Adrenal gland (tissue), 12 donors: Measurements from ENCODE around the gene PLEKHA5. TPM values are rescaled to one million over a fixed set of nuclear protein-coding genes. Genes with fewer than 3 reads are reported as not detected.
"Not testable (repeated sequence)": the region's sequence is repeated elsewhere in the genome, so short reads cannot be mapped to it uniquely, and the experiment has no call there.

Source experiments
- DNase-seq, 7 donors: peaks; one replicate each; pipeline ENCODE4 v3.0.0-alpha.2; 2019 to 2020
- H3K27ac ChIP-seq, 5 donors: fragments of 200-600 bp; sonication (generic) in 4 of 5; 1 replicate in 3 of 5; 2 replicates in 2 of 5; pipeline versions ENCODE4 v1.5.1 to v1.8.0; 2016 to 2020; ENCODE audit warnings: mild to moderate bottlenecking in 1 of 5
- H3K27me3 ChIP-seq: fragments of 200-600 bp; 2 replicates; pipeline ENCODE4 v1.8.0; 2021
- H3K36me3 ChIP-seq, 2 donors: fragments of 200-600 bp; replicated peaks in 1 of 2; 1 replicate in 1 of 2; 2 replicates in 1 of 2; pipeline versions ENCODE4 v1.5.1 to v1.8.0; 2018 to 2022
- H3K4me1 ChIP-seq, 2 donors: fragments of 200-600 bp; replicated peaks in 1 of 2; 1 replicate in 1 of 2; 2 replicates in 1 of 2; pipeline versions ENCODE4 v1.5.1 to v1.8.0; 2018 to 2021
- H3K4me3 ChIP-seq, 4 donors: fragments of 200-600 bp; sonication (generic) in 3 of 4; one replicate each; pipeline ENCODE4 v1.5.1; 2016 to 2018
- H3K9me3 ChIP-seq, 3 donors: fragments of 200-600 bp; sonication (generic) in 1 of 3; replicated peaks in 1 of 3; 1 replicate in 2 of 3; 2 replicates in 1 of 3; pipeline versions ENCODE4 v1.5.1 to v1.8.0; 2016 to 2021
- POLR2A ChIP-seq, 2 donors: fragments of 450-650 bp; IDR thresholded peaks; one replicate each; pipeline ENCODE4 v1.6.1; 2017; ENCODE audit warnings: antibody characterized with exemption in 2 of 2, mild to moderate bottlenecking in 2 of 2, moderate library complexity in 1 of 2
- WGBS, 4 donors: extraction: QIAGEN DNeasy Blood & Tissue Kit in 2 of 4; methylation state at CpG; one replicate each; pipeline versions ENCODE4 v1.1.5 to v1.1.7; 2013 to 2017; 5-methylcytosine and 5-hydroxymethylcytosine counted together
- intact Hi-C, 2 donors: fragments of 100-400 bp; cut with DNase I; formaldehyde crosslinking; loops; one replicate each; pipeline versions ENCODE4 v1.14.1 to v1.15.0; 2022 to 2023
- polyA plus RNA-seq, 3 donors: library from polyadenylated mRNA; stranded (reverse); fragments of 200-250 nt in 2 of 3; fragments of 350-450 nt in 1 of 3; fragmentation: Illumina TruSeq in 1 of 3; extraction: RNeasy Lipid Tissue Mini Kit (QIAGEN cat#74804) in 1 of 3; gene quantifications; one replicate each; pipeline ENCODE4 v1.2.3, GENCODE V29; 2013 to 2014
- total RNA-seq, 9 donors: library from RNA; depleted of rRNA in 4 of 9; stranded (reverse); fragments of >200 nt in 4 of 9; fragments of 120-200 nt in 1 of 9; fragmentation: NEBNext Ultra II Directional in 1 of 9; extraction: Animal tissue kit (Norgen Biotek cat#: 25700) in 1 of 9; gene quantifications; one replicate each; pipeline versions ENCODE4 v1.1.0 to v1.2.4, GENCODE V29; 2013 to 2023
- TF ChIP-seq, protein P1 (sequence below), 6 experiments: fragments of 450-650 bp in 4 of 6; fragments of 200-600 bp in 2 of 6; sonication (generic) in 1 of 6; IDR thresholded peaks; 1 replicate in 5 of 6; 2 replicates in 1 of 6; pipeline versions ENCODE4 v1.5.1 to v1.8.0; 2016 to 2021; ENCODE audit warnings: antibody characterized with exemption in 6 of 6, mild to moderate bottlenecking in 2 of 6, moderate library complexity in 1 of 6
- donor health status: healthy with polysubstance abuse.
- donor health status: Bipolar disorder and iron deficiency.
- donor health status: DM: yes; HTN: yes; CAD: no.
- donor health status: DM: no; HTN: no; CAD: no.
- donor health status: DM: no; HTN: no; CAD: no.
- donor health status: DM: yes; HTN: yes; CAD: no.

Gene PLEKHA5
- total and polyA plus RNA-seq, 12 donors: 26.1 to 165 (median 95.7) TPM

GRCh38 chr12:19387161-19387560 is 257.6 kb downstream of the PLEKHA5 start:
- TF ChIP-seq POLR2A (IDR thresholded peaks at IDR 0.05): no peak
- TF ChIP-seq, protein P1, sequence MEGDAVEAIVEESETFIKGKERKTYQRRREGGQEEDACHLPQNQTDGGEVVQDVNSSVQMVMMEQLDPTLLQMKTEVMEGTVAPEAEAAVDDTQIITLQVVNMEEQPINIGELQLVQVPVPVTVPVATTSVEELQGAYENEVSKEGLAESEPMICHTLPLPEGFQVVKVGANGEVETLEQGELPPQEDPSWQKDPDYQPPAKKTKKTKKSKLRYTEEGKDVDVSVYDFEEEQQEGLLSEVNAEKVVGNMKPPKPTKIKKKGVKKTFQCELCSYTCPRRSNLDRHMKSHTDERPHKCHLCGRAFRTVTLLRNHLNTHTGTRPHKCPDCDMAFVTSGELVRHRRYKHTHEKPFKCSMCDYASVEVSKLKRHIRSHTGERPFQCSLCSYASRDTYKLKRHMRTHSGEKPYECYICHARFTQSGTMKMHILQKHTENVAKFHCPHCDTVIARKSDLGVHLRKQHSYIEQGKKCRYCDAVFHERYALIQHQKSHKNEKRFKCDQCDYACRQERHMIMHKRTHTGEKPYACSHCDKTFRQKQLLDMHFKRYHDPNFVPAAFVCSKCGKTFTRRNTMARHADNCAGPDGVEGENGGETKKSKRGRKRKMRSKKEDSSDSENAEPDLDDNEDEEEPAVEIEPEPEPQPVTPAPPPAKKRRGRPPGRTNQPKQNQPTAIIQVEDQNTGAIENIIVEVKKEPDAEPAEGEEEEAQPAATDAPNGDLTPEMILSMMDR (IDR thresholded peaks at IDR 0.05): no peak
- WGBS, 4 donors: 68 to 72% (median 70%) methylated on average over 2 of the region's 2 CpGs
- H3K36me3 ChIP-seq: no peaks in the 10 kb centered on the region
- intact Hi-C loops: no loop called here
- peak in 2 of 7 donors; percentile 23 to 30 for DNase-seq
- H3K4me3 ChIP-seq: no peak overlapping the region
- H3K27ac ChIP-seq: peak overlapping the region in 1 of 5 donors; percentile 11
- H3K9me3 ChIP-seq: no peaks in the 10 kb centered on the region
- H3K27me3 ChIP-seq: no peaks in the 10 kb centered on the region
- peaks cover 0 to 2% of the 10 kb centered on the region in 2 donors for H3K4me1 ChIP-seq

DNA sequence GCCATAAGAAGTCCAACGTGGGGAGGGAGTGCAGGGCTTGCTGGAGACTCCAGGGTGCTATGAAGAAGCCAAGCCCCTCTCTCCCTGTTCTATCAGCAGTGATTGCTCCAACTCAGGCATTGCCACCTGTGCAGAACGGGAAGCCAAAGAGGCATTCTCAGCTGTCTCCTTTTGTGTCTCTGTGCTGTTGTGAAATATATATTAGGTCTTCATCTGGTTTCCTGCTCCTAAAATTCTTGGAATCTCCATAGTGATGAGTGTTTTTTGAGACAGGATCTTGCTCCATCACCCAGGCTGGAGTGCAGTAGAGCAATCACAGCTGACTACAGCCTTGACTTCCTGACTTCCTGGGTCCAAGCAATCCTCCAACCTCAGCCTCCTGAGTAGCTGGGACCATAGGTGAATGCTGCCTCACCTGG is 258.6 kb downstream of the PLEKHA5 start:
- TF ChIP-seq, protein P1 (IDR thresholded peaks at IDR 0.05): no peak
- no peak for TF ChIP-seq POLR2A (IDR thresholded peaks at IDR 0.05)
- Histone ChIP-seq H3K27me3 (no peaks in the 10 kb centered on the region), H3K27ac (no peak overlapping the region), H3K9me3 (no peaks in the 10 kb centered on the region), H3K36me3 (no peaks in the 10 kb centered on the region), H3K4me3 (no peak overlapping the region), H3K4me1 (no peaks in the 10 kb centered on the region)
- 64 to 80% (median 75%) methylated on average over 2 of the region's 2 CpGs for WGBS, 4 donors
- peak in 2 of 7 donors; percentile 16 to 44 for DNase-seq
- intact Hi-C loops: no loop called here

GRCh38 chr12:19390051-19390598 is 260.6 kb downstream of the PLEKHA5 start:
- intact Hi-C loops: no loop called here
- Histone ChIP-seq H3K36me3 (no peaks in the 10 kb centered on the region), H3K27me3 (no peaks in the 10 kb centered on the region), H3K9me3 (no peaks in the 10 kb centered on the region), H3K27ac (no peak overlapping the region), H3K4me1 (no peaks in the 10 kb centered on the region), H3K4me3 (no peak overlapping the region)
- WGBS, 4 donors: 69 to 81% (median 75%) methylated on average over 3 of the region's 3 CpGs
- peak in 1 of 7 donors; percentile 21 for DNase-seq
- no peak for TF ChIP-seq POLR2A (IDR thresholded peaks at IDR 0.05)
- TF ChIP-seq, protein P1 (IDR thresholded peaks at IDR 0.05): no peak

DNA sequence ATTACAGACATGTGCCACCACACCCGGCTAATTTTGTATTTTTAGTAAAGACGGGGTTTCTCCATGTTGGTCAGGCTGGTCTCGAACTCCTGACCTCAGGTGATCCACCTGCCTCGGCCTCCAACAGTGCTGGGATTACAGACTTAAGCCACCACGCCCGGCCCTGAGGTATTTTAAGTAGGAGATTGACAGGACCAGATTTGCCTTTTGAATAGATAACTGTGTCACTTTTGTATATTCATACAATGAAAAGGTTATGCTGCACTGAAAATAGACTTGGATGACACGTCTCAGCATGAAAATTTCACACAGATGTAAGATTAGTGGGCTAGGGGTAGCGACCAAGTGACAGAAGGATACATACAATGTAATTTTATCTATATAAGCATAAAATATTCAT is 263.1 kb downstream of the PLEKHA5 start:
- DNase-seq: peak in 1 of 7 donors; percentile 25
- H3K4me3 ChIP-seq, H3K36me3 ChIP-seq, H3K9me3 ChIP-seq, H3K27ac ChIP-seq, intact Hi-C loops, H3K4me1 ChIP-seq, H3K27me3 ChIP-seq: not testable (repeated sequence)
- WGBS, 4 donors: 90 to 95% (median 92%) methylated on average over 8 of the region's 8 CpGs

DNA sequence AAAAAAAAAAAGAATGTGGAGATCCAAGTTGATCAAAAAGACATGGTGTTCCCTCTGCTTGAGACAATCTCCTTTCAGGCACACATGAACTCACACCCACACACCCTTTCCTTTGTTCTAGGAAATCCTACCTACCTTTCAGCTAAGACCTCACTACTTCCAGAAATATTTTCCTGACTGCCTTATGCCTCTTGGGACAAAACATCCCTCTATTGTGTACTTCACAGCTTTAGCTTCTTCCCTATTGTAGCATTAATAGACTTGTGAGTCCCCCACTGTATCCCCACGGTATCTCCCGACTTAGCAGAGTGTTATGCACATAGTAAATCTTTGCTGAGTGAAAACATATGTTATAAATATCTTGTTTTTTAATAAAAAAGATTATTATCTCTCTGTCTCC is 264.9 kb downstream of the PLEKHA5 start:
- TF ChIP-seq, protein P1 (IDR thresholded peaks at IDR 0.05): no peak
- no peak for TF ChIP-seq POLR2A (IDR thresholded peaks at IDR 0.05)

More for the DNA sequence above, 264.9 kb downstream of the PLEKHA5 start:
- Histone ChIP-seq H3K27ac (no peak overlapping the region), H3K36me3 (no peaks in the 10 kb centered on the region), H3K27me3 (no peaks in the 10 kb centered on the region), H3K4me1 (no peaks in the 10 kb centered on the region), H3K9me3 (no peaks in the 10 kb centered on the region), H3K4me3 (no peak overlapping the region)
- intact Hi-C loops: no loop called here
- 77 to 89% (median 79%) methylated on average over 2 of the region's 2 CpGs for WGBS, 4 donors
- no peak for DNase-seq
